Body of pancreas (tissue), 4 donors: ENCODE data around the gene FGF1.

Experiments
- POLR2A ChIP-seq, 3 donors: fragments of 450-650 bp; IDR thresholded peaks; one replicate each; pipeline ENCODE4 v1.6.1; 2016; ENCODE audit warnings: antibody characterized with exemption in 3 of 3, mild to moderate bottlenecking in 2 of 3
- TF ChIP-seq, protein P1 (sequence below), 7 experiments: fragments of 450-650 bp in 4 of 7; fragments of 200-600 bp in 3 of 7; sonication (generic) in 3 of 7; IDR thresholded peaks; one replicate each; pipeline ENCODE4 v1.5.1; 2016 to 2019; ENCODE audit warnings: antibody characterized with exemption in 7 of 7

DNA sequence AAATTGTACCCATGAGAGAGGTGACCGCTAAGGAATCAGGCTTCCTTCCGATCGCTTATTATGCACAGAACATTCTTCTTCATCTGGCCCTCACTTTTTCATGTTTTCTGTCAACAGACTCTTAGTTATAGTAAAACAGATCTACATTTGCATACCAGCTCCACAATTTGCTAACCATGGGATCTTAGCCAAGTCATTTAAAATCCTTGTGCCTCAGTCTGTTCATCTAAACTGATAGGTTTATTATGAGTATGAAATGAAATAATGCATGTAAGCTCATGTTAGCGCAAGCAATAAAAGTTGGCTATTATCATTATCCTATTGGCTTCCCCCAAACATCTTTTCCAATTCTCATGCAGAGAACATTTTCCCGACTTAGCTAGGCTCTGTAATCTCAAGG, 42.3 kb downstream of the FGF1 start:
- TF ChIP-seq POLR2A (IDR thresholded peaks at IDR 0.05) = no peak
- TF ChIP-seq, protein P1, sequence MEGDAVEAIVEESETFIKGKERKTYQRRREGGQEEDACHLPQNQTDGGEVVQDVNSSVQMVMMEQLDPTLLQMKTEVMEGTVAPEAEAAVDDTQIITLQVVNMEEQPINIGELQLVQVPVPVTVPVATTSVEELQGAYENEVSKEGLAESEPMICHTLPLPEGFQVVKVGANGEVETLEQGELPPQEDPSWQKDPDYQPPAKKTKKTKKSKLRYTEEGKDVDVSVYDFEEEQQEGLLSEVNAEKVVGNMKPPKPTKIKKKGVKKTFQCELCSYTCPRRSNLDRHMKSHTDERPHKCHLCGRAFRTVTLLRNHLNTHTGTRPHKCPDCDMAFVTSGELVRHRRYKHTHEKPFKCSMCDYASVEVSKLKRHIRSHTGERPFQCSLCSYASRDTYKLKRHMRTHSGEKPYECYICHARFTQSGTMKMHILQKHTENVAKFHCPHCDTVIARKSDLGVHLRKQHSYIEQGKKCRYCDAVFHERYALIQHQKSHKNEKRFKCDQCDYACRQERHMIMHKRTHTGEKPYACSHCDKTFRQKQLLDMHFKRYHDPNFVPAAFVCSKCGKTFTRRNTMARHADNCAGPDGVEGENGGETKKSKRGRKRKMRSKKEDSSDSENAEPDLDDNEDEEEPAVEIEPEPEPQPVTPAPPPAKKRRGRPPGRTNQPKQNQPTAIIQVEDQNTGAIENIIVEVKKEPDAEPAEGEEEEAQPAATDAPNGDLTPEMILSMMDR (IDR thresholded peaks at IDR 0.05) = no peak
